Measurements from ENCODE around the gene AK5. TPM values are rescaled to one million over a fixed set of nuclear protein-coding genes. Genes with fewer than 3 reads are reported as not detected.

Gene AK5
- total and polyA plus RNA-seq, 2 experiments from 2014 or later, result 8.8 to 12.2 TPM

DNA sequence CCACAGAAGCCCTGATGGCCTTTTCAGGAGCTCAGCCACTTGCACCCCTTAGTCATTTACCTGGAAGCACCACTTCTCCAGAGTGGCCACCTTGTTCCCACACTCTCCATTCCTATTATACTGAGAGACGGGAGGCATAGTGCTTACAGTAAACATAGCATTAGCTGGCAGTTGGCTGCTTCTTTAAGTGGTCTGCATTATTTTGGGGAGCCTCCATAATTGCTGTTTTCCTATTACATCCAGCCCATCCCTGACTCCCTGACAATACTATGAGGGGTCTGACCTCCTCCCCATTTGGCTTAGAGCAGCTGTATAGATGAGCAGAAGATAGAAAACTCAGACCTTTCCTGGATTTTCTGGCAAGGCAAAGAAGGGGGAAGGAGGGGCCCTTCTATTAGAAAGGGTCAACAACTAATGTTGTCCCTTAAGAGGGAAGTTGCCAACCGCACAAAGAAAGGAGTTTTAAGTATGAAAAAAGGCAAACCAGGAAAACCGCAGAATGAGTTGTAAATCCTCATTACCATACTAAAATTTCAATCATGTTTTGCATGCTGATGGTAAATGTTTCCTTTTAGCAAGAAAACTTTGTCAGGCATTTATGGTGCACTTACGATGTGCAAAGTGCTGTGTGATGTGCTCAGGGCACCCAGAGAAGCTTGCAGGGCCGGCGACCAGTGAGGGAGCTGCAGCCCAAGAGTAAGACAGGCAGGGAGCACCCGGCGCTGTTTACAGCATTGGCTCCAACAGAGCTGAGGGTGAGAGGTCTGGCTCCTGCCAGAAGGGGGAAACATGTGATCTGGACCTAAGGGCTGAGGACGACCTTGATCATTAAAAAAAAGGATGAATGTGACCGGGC, 233.3 kb downstream of the AK5 start:
- Histone ChIP-seq H3K36me3 (ENCODE audit: insufficient read depth) (no peaks in the 10 kb centered on the region), H3F3A (replicated peaks; ENCODE audit: low read depth) (no peaks in the 10 kb centered on the region), H3K79me2 (replicated peaks; ENCODE audit: insufficient read depth) (no peaks in the 10 kb centered on the region), H4K20me1 (replicated peaks; ENCODE audit: insufficient read depth) (no peaks in the 10 kb centered on the region), H3K9me2 (ENCODE audit: insufficient read depth) (no peaks in the 10 kb centered on the region), H3K4me3 (peak overlapping the region; percentile 4; the same call in 1 of the 2 replicates), H2AFZ (peak overlapping the region; percentile 43), H3K4me2 (peak overlapping the region; percentile 1), H3K27me3 (ENCODE audit: insufficient read depth) (no peaks in the 10 kb centered on the region), H3K4me1 (ENCODE audit: insufficient read depth) (peaks cover 21% of the 10 kb centered on the region), H3K27ac (ENCODE audit: low read depth) (peak overlapping the region; percentile 89)
- Mint-ChIP-seq H3K4me1 (peaks cover 20% of the 10 kb centered on the region), H3K27me3 (ENCODE audit: insufficient read depth, low read depth, poor library complexity) (peaks cover 7% of the 10 kb centered on the region), H3K4me3 (no peak overlapping the region), H3K27ac (peak overlapping the region; percentile 91), H3K36me3 (ENCODE audit: low read depth) (no peaks in the 10 kb centered on the region), H3K9me3 (peaks cover 3% of the 10 kb centered on the region; the same call in 1 of the 3 replicates)
- ATAC-seq (peak; percentile 98), DNase-seq (ENCODE audit: low spot score) (peak; percentile 83)
- TF ChIP-seq, protein P1, sequence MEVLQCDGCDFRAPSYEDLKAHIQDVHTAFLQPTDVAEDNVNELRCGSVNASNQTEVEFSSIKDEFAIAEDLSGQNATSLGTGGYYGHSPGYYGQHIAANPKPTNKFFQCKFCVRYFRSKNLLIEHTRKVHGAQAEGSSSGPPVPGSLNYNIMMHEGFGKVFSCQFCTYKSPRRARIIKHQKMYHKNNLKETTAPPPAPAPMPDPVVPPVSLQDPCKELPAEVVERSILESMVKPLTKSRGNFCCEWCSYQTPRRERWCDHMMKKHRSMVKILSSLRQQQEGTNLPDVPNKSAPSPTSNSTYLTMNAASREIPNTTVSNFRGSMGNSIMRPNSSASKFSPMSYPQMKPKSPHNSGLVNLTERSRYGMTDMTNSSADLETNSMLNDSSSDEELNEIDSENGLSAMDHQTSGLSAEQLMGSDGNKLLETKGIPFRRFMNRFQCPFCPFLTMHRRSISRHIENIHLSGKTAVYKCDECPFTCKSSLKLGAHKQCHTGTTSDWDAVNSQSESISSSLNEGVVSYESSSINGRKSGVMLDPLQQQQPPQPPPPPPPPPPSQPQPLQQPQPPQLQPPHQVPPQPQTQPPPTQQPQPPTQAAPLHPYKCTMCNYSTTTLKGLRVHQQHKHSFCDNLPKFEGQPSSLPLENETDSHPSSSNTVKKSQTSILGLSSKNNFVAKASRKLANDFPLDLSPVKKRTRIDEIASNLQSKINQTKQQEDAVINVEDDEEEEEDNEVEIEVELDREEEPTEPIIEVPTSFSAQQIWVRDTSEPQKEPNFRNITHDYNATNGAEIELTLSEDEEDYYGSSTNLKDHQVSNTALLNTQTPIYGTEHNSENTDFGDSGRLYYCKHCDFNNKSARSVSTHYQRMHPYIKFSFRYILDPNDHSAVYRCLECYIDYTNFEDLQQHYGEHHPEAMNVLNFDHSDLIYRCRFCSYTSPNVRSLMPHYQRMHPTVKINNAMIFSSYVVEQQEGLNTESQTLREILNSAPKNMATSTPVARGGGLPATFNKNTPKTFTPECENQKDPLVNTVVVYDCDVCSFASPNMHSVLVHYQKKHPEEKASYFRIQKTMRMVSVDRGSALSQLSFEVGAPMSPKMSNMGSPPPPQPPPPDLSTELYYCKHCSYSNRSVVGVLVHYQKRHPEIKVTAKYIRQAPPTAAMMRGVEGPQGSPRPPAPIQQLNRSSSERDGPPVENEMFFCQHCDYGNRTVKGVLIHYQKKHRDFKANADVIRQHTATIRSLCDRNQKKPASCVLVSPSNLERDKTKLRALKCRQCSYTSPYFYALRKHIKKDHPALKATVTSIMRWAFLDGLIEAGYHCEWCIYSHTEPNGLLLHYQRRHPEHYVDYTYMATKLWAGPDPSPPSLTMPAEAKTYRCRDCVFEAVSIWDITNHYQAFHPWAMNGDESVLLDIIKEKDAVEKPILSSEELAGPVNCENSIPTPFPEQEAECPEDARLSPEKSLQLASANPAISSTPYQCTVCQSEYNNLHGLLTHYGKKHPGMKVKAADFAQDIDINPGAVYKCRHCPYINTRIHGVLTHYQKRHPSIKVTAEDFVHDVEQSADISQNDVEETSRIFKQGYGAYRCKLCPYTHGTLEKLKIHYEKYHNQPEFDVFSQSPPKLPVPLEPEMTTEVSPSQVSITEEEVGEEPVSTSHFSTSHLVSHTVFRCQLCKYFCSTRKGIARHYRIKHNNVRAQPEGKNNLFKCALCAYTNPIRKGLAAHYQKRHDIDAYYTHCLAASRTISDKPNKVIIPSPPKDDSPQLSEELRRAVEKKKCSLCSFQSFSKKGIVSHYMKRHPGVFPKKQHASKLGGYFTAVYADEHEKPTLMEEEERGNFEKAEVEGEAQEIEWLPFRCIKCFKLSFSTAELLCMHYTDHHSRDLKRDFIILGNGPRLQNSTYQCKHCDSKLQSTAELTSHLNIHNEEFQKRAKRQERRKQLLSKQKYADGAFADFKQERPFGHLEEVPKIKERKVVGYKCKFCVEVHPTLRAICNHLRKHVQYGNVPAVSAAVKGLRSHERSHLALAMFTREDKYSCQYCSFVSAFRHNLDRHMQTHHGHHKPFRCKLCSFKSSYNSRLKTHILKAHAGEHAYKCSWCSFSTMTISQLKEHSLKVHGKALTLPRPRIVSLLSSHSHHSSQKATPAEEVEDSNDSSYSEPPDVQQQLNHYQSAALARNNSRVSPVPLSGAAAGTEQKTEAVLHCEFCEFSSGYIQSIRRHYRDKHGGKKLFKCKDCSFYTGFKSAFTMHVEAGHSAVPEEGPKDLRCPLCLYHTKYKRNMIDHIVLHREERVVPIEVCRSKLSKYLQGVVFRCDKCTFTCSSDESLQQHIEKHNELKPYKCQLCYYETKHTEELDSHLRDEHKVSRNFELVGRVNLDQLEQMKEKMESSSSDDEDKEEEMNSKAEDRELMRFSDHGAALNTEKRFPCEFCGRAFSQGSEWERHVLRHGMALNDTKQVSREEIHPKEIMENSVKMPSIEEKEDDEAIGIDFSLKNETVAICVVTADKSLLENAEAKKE (CRISPR knock-in tag; IDR thresholded peaks at IDR 0.05), result no peak
- TF ChIP-seq, protein P2, sequence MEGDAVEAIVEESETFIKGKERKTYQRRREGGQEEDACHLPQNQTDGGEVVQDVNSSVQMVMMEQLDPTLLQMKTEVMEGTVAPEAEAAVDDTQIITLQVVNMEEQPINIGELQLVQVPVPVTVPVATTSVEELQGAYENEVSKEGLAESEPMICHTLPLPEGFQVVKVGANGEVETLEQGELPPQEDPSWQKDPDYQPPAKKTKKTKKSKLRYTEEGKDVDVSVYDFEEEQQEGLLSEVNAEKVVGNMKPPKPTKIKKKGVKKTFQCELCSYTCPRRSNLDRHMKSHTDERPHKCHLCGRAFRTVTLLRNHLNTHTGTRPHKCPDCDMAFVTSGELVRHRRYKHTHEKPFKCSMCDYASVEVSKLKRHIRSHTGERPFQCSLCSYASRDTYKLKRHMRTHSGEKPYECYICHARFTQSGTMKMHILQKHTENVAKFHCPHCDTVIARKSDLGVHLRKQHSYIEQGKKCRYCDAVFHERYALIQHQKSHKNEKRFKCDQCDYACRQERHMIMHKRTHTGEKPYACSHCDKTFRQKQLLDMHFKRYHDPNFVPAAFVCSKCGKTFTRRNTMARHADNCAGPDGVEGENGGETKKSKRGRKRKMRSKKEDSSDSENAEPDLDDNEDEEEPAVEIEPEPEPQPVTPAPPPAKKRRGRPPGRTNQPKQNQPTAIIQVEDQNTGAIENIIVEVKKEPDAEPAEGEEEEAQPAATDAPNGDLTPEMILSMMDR (conservative IDR thresholded peaks at IDR 0.05; ENCODE audit: low read depth in 2 of 2), result peak; percentile 30 to 57; a peak in 3 of 4 replicates

Data from GM23338 (cell line).